Activated T-helper 9 cell treated with anti-CD3 and anti-CD28 coated beads, Interleukin-2, amount 50 U/mL, for 16 hours (primary cell): ENCODE measurements around the gene USP10.

Experiments used
- DNase-seq: peaks from one replicate; pipeline ENCODE4 v3.0.0-alpha.2; 2020; ENCODE audit warnings: low read depth

The USP10 gene

GRCh38 chr16:84699712-84700445, at the start of gene USP10:
Gene USP10 (plus strand): TSS chr16:84700000. CDS start chr16:84700091, 91 bp downstream.
- DNase-seq, result peak; percentile 79

DNA sequence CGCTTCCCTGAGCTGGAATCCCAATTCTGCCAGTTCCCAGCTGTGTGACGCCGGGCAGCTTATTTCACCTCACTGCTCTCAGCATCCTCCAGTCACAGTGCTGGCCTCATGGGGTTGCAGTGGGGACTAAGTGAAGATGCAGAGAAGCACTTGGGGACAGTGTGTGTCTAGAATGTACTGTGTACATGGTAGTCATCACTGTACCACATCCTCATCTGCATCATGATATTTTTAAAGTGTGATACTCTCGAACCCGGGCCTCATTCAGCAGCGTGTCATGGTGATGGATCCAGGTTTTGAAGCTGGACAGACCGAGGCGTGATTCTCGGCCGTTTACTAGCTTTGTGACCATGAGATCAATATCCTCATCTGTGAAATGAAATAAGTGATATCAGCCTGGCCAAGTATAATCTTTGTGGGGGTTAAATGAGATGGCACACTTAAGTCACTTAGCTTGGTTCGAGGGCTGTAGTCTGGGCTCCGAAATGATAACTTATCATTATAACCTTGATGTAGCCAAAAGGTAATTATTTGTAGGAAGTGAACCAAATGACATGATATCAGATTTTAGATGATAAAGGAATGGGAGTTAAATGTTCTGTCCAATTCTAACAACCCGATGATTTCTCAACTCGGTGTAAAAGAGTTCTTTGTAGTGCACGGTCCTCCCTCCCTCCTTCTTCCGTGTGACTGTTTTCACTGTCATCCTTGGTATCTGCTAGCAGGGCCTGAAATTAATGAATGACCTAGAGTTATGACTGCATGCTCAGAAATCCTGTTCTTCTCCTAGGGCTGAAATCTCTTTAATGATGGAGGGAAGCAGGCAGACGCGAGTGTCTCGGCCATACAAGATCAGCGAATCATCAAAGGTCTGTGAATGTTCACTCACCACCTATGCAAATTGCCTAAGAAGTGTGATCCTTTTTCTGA, 49.5 kb upstream of the USP10 start:
- DNase-seq, result no peak

GRCh38 chr16:84652566-84652965, 47.2 kb upstream of the USP10 start:
- DNase-seq, result no peak

GRCh38 chr16:84654238-84654637, 45.6 kb upstream of the USP10 start:
- DNase-seq, result no peak

DNA sequence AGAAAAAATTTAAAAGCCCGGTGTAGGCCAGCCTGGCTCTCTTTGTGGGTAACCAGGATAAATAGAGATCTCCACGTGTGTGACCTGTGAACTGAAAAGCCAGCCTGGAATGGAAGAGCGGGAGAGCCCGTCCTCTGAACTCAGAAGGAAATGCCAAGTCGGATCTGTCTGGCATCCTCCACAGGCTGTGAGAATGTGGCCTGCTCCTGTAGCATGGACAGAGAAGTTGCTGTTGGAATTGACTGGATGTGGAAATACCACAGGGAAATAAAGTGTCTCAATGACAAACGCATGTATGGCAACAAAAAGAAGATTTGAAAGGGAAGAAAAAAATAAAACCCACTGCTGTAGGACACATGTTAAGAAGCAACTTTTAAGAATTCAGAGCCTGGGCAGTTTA, 44.8 kb upstream of the USP10 start:
- no peak for DNase-seq

- DNase-seq, result no peak
Measured at GRCh38 chr16:84656649-84657048, 43.2 kb upstream of the USP10 start.

GRCh38 chr16:84657229-84657837, 42.5 kb upstream of the USP10 start:
- no peak for DNase-seq

- no peak for DNase-seq
Measured at GRCh38 chr16:84658690-84659089, 41.1 kb upstream of the USP10 start.

- DNase-seq, result no peak
Measured at GRCh38 chr16:84659656-84660300, 40.0 kb upstream of the USP10 start.

GRCh38 chr16:84660973-84661372, 38.8 kb upstream of the USP10 start:
- DNase-seq, result no peak

DNA sequence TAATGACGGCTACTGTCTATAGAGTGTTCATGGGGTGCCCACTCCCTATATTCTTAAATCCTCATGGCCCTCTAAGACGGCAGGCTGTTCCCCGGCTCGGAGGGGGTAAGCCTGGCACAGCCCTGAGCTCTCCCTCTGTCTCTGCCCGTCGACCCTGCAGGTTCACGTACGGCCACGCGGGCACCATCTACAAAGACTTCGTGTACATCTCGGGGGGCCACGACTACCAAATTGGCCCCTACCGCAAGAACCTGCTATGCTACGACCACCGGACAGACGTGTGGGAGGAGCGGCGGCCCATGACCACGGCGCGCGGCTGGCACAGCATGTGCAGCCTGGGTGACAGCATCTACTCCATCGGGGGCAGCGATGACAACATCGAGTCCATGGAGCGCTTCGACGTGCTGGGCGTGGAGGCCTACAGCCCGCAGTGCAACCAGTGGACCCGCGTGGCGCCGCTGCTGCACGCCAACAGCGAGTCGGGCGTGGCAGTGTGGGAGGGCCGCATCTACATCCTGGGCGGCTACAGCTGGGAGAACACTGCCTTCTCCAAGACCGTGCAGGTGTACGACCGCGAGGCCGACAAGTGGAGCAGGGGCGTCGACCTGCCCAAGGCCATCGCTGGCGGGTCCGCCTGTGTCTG, 38.3 kb upstream of the USP10 start:
- no peak for DNase-seq

- DNase-seq, result no peak
Measured at GRCh38 chr16:84662471-84662870, 37.3 kb upstream of the USP10 start.

- no peak for DNase-seq
Measured at GRCh38 chr16:84663433-84664101, 36.2 kb upstream of the USP10 start.

- no peak for DNase-seq
Measured at GRCh38 chr16:84665359-84665758, 34.4 kb upstream of the USP10 start.

- no peak for DNase-seq
Measured at GRCh38 chr16:84665843-84666242, 34.0 kb upstream of the USP10 start.

DNA sequence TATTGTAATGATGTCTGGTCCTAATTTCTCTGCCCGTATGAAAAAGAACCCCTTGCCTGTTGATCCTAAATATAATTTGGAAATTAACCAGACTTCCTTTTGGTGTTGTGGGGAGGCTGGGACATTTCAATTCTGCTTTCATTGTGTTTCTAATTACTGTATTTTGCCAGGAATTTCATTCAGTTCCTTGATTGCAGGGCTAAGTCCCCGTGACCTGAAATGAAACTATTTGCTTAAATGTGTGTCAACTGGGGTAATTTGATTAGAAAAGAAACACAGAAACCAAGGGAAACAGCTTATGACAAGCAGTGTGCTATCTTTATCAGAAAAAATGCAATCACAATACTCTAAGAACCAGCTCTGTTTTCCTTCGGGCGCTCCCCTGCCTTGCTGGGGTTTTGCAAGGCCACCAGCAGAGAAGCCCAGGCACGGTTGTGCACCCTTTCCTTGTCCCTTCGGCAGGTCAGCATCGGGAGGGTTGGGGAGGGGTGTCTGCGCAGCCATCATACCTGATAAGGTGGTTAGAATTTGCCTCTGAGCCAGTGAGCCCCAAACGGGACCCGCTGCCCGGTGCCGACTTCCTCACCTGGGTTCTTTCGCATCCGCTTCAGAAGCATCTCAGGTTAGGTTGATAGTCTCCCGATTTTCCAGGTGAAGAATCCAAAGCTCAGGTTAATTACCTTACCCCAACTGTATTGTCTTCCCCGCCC, 32.0 kb upstream of the USP10 start:
- DNase-seq, result no peak

DNA sequence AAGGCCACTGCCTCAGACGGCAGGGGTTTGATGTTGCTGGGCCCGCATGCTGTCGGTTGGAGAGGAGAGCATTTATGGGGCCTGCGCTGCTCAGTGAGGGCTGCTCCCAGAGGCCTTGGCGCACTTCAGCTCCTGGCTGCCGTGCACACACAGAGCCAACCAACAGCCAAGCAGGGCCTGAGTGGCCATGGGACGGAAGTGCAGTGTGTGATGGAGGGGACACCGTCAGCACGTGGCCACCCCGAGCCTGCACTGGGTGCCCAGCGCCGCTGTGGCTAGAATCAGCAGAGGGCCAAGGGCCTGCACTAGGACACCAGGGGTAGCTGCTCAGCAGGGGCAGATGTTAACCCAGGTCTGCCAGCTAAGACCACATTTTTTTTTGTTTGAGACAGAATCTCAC, 29.7 kb upstream of the USP10 start:
- no peak for DNase-seq

GRCh38 chr16:84672276-84673202, 27.3 kb upstream of the USP10 start:
- DNase-seq, result peak; percentile 68

DNA sequence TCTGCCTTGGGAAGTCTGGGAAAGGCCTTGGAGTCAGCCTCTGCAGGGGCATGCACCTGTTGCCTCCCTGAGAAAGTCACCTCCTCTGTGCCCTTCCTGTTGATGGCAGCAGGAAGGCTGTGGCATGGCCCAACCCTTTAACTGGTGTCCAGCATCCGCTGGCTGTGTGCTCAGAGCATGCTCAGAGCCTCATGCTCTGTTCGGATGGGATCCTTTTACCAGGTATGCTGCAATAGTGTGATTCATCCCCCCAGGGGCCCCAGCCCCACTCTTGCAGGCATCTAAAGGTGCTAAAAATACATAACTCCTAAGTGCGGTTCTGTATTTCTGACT, 26.6 kb upstream of the USP10 start:
- DNase-seq, result no peak

GRCh38 chr16:84673561-84673960, 26.2 kb upstream of the USP10 start:
- DNase-seq, result no peak
